Measurements from ENCODE around the gene KCNT1. TPM values are rescaled to one million over a fixed set of nuclear protein-coding genes. Genes with fewer than 3 reads are reported as not detected.

KCNT1 gene
- total and polyA plus RNA-seq, 10 of the 15 experiments (the other 5 are each of a cell fraction or from before 2014, with no cell fraction given) = not detected

- no peak overlapping the region for H3K9ac ChIP-seq (ENCODE audit: control insufficient read depth, insufficient read depth, low read length)
- ChIA-PET CTCF (no interaction called here), RAD21 (ENCODE audit: unreplicated experiment) (no interaction called here), POLR2A (no interaction called here), SMC1A (ENCODE audit: uncharacterized antibody, unreplicated experiment) (no interaction called here)
- H3K36me3 ChIP-seq (ENCODE audit: control insufficient read depth in 2 of 2, insufficient read depth in 2 of 2, low read length in 1 of 2) = no peaks in the 10 kb centered on the region
- FAIRE-seq (no peak), ATAC-seq (no peak), DNase-seq (ENCODE audit: low read depth, low spot score) (no peak)
- intact Hi-C loops (cut with micrococcal nuclease; ENCODE audit: unreplicated experiment) = no loop called here
- H2AFZ ChIP-seq (ENCODE audit: control insufficient read depth, low read depth, low read length) = no peak overlapping the region
- no peak overlapping the region for H3K4me2 ChIP-seq (ENCODE audit: control insufficient read depth, insufficient read depth)
- in situ Hi-C loops (cut with MboI) = no loop called here
- WGBS (ENCODE audit: insufficient coverage, insufficient replicate concordance, low lambda C conversion rate, missing lambda C conversion rate) = 64% methylated on average over 4 of the region's 4 CpGs
- no peaks in the 10 kb centered on the region for H3K4me1 ChIP-seq (ENCODE audit: control insufficient read depth, insufficient read depth, low read length)
- no peaks in the 10 kb centered on the region for H3K27me3 ChIP-seq (replicated peaks in 1 of 2; ENCODE audit: control insufficient read depth in 2 of 2, insufficient read depth in 2 of 2, low read length in 1 of 2)
- no peaks in the 10 kb centered on the region for H4K20me1 ChIP-seq (ENCODE audit: control insufficient read depth, insufficient read depth)
- H3K4me3 ChIP-seq = no peak overlapping the region
- no peak for TF ChIP-seq ZNF24 (IDR thresholded peaks at IDR 0.05)
- TF ChIP-seq ATF7 (IDR thresholded peaks at IDR 0.05; ENCODE audit: low read depth) = no peak
- TF ChIP-seq USF2 (IDR thresholded peaks at IDR 0.05; ENCODE audit: borderline replicate concordance, low read depth, low read length) = no peak
- TF ChIP-seq CHD1 (IDR thresholded peaks at IDR 0.05; ENCODE audit: low read depth, low read length) = no peak
- no peak for TF ChIP-seq CBX5 (IDR thresholded peaks at IDR 0.05; ENCODE audit: low read depth)
- TF ChIP-seq ATF2 (IDR thresholded peaks at IDR 0.05; ENCODE audit: low read length) = no peak
- no peak for TF ChIP-seq CHD4 (IDR thresholded peaks at IDR 0.05)
- no peak for TF ChIP-seq FOS (IDR thresholded peaks at IDR 0.05; ENCODE audit: borderline replicate concordance, extremely low read depth, insufficient read length)
- no peak for TF ChIP-seq NR2F1 (conservative IDR thresholded peaks at IDR 0.05)
- no peak for TF ChIP-seq HCFC1 (IDR thresholded peaks at IDR 0.05; ENCODE audit: low read length)
- TF ChIP-seq WRNIP1 (IDR thresholded peaks at IDR 0.05; ENCODE audit: borderline replicate concordance, low read depth, low read length) = no peak
- TF ChIP-seq RELB (IDR thresholded peaks at IDR 0.05; ENCODE audit: low read depth) = no peak
- no peak for TF ChIP-seq MEF2A (IDR thresholded peaks at IDR 0.05; ENCODE audit: insufficient read depth, low read depth, low read length)
- no peak for TF ChIP-seq BCLAF1 (IDR thresholded peaks at IDR 0.05)
- no peak for TF ChIP-seq POLR2A (IDR thresholded peaks at IDR 0.05; ENCODE audit: low read depth, low read length)
- no peak for TF ChIP-seq ZNF622 (IDR thresholded peaks at IDR 0.05)
- TF ChIP-seq TBL1XR1 (IDR thresholded peaks at IDR 0.05; ENCODE audit: low read depth, low read length) = no peak
- no peak for TF ChIP-seq ETV6 (conservative IDR thresholded peaks at IDR 0.05 in 1 of 2, IDR thresholded peaks at IDR 0.05 in 1 of 2; ENCODE audit: borderline replicate concordance in 1 of 2, low read depth in 1 of 2)
- no peak overlapping the region for H3K27ac ChIP-seq (ENCODE audit: control insufficient read depth, insufficient read depth)
- no peaks in the 10 kb centered on the region; the same call in 2 of the 3 replicates for H3K9me3 ChIP-seq (replicated peaks; ENCODE audit: control insufficient read depth, insufficient read depth, low read length)
- no peaks in the 10 kb centered on the region for H3K79me2 ChIP-seq (ENCODE audit: control insufficient read depth, insufficient read depth, low read length)
- no TSS peak for BruUV-seq (replicated peaks)
Observed at GRCh38 chr9:135766251-135766650, 64.3 kb downstream of the KCNT1 start.

Measured in GM12878 (cell line).